ENCODE data around the gene COL5A3.

Gene COL5A3

DNA sequence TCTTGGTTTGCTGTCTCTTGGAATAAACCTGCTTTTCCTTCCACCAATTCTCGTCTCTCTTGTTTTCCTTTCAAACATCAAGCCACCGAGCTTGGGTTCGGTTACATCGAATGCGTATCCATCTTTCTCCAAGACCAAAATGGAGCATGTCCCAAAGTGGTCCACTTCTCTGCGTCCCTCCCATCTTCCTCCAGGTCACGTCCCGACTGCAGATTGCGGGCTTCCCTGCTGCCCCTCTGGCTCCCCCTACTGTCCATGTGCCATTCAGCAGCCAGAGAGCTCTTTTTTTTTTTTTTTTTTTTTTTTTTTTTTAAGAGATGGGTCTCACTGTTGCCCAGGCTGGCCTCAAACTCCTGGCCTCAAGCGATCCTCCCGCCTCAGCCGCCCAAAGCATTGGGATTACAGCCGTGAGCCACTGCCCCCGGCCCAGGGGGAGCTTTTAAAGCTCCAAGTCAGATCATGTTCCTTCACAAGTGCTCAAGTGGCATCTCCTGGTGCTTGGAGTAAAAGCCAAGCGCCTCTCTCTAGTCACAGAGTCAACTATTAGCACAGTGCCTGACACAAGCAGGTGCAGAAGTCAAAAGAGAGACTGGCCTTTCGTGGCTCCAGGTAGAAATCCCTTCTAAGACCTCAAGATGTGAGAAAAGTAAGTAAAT is 10.0 kb downstream of the COL5A3 start:
- no peak for TF ChIP-seq EZH2phosphoT487 (IDR thresholded peaks at IDR 0.05; ENCODE audit: low read length)
- TF ChIP-seq CTCF (IDR thresholded peaks at IDR 0.05; ENCODE audit: low read length), result peak; percentile 67
- TF ChIP-seq EZH2 (optimal IDR thresholded peaks at IDR 0.05; ENCODE audit: low read depth, low read length), result no peak

DNA sequence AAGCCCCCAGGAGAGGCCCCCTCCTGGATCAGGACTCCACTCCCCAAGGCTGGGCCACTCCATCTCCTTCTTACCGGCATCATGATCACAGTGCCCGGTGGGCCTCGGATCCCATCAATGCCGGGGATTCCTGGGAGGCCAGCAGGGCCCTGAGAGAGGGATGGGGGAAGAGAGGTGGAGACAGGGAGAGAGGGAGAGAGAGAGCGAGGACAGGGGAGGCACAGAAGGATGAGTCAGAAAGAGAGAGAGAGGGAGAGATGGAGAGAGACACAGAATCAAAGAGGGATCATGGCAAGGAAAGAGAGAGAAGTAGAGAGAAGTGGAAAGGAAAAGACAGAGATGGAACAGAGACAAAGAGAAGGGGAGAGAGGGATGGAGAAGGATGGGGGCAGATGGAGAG is 13.8 kb downstream of the COL5A3 start:
- H3K27ac ChIP-seq (ENCODE audit: low read length), result no peak overlapping the region
- no peak overlapping the region for H3K4me2 ChIP-seq (ENCODE audit: low read depth, low read length)
- H3K36me3 ChIP-seq (replicated peaks; ENCODE audit: insufficient read depth, low read length), result no peaks in the 10 kb centered on the region
- H2AFZ ChIP-seq (ENCODE audit: low read length), result no peak overlapping the region
- H3K4me1 ChIP-seq (ENCODE audit: low read length), result no peaks in the 10 kb centered on the region
- no peaks in the 10 kb centered on the region for H3K79me2 ChIP-seq (ENCODE audit: low read length)
- DNase-seq, result no peak
- no peak overlapping the region for H3K9ac ChIP-seq (ENCODE audit: low read length)
- H3K27me3 ChIP-seq (replicated peaks; ENCODE audit: insufficient read depth, low read length), result peaks cover 66% of the 10 kb centered on the region
- no peak for TF ChIP-seq EZH2 (optimal IDR thresholded peaks at IDR 0.05; ENCODE audit: low read depth, low read length)
- no peak for TF ChIP-seq CTCF (IDR thresholded peaks at IDR 0.05; ENCODE audit: low read length)
- TF ChIP-seq EZH2phosphoT487 (IDR thresholded peaks at IDR 0.05; ENCODE audit: low read length), result no peak
- no peaks in the 10 kb centered on the region for H3K9me2 ChIP-seq (replicated peaks; ENCODE audit: insufficient read depth, low read length)
- no peaks in the 10 kb centered on the region for H3F3A ChIP-seq (ENCODE audit: insufficient read depth, low read length)
- H4K20me1 ChIP-seq (ENCODE audit: insufficient read depth, low read length), result no peaks in the 10 kb centered on the region
- H3K9me3 ChIP-seq (replicated peaks; ENCODE audit: insufficient read depth, low read length), result no peaks in the 10 kb centered on the region
- no peak overlapping the region for H3K4me3 ChIP-seq (ENCODE audit: low read length)

More for the DNA sequence above, 10.0 kb downstream of the COL5A3 start:
- Histone ChIP-seq H3K9me2 (replicated peaks; ENCODE audit: insufficient read depth, low read length) (no peaks in the 10 kb centered on the region), H3F3A (ENCODE audit: insufficient read depth, low read length) (no peaks in the 10 kb centered on the region), H3K27ac (ENCODE audit: low read length) (no peak overlapping the region), H3K27me3 (replicated peaks; ENCODE audit: insufficient read depth, low read length) (peaks cover 65% of the 10 kb centered on the region), H3K79me2 (ENCODE audit: low read length) (no peaks in the 10 kb centered on the region), H3K9me3 (replicated peaks; ENCODE audit: insufficient read depth, low read length) (no peaks in the 10 kb centered on the region), H2AFZ (ENCODE audit: low read length) (0 out of 2 replicates have a peak overlapping the region, but pooled peaks have one; percentile 46), H3K36me3 (replicated peaks; ENCODE audit: insufficient read depth, low read length) (no peaks in the 10 kb centered on the region), H3K4me2 (ENCODE audit: low read depth, low read length) (peak overlapping the region; percentile 11; the same call in 1 of the 2 replicates), H3K4me1 (ENCODE audit: low read length) (no peaks in the 10 kb centered on the region; the same call in 1 of the 2 replicates), H4K20me1 (ENCODE audit: insufficient read depth, low read length) (no peaks in the 10 kb centered on the region), H3K9ac (ENCODE audit: low read length) (no peak overlapping the region), H3K4me3 (ENCODE audit: low read length) (no peak overlapping the region)
- DNase-seq, result peak; percentile 55

DNA sequence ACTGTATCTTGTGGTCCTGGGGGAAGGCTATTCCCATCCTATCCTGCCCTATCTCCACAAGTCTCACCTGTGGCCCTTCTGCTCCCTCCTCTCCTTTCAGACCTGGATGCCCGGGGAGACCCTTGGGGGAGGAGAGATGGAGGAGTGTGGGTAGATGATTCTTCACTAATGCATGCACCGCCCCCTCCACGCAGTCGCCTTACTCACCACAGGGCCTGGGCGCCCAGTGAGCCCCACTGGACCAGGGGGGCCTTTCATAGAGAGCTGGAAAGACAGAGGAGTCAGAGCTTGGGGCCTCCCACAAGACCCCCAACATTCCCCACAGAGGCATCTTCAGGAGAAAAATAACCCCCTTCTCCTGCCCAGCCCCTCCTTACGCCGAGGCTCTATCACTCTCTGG is 14.3 kb downstream of the COL5A3 start:
- H3K36me3 ChIP-seq (replicated peaks; ENCODE audit: insufficient read depth, low read length), result no peaks in the 10 kb centered on the region
- peaks cover 71% of the 10 kb centered on the region for H3K27me3 ChIP-seq (replicated peaks; ENCODE audit: insufficient read depth, low read length)
- H3K9me3 ChIP-seq (replicated peaks; ENCODE audit: insufficient read depth, low read length), result no peaks in the 10 kb centered on the region
- no peak overlapping the region for H3K9ac ChIP-seq (ENCODE audit: low read length)
- H3K4me2 ChIP-seq (ENCODE audit: low read depth, low read length), result no peak overlapping the region
- H3K9me2 ChIP-seq (replicated peaks; ENCODE audit: insufficient read depth, low read length), result no peaks in the 10 kb centered on the region
- H3F3A ChIP-seq (ENCODE audit: insufficient read depth, low read length), result no peaks in the 10 kb centered on the region
- no peaks in the 10 kb centered on the region for H3K4me1 ChIP-seq (ENCODE audit: low read length)
- no peak for DNase-seq
- H3K79me2 ChIP-seq (ENCODE audit: low read length), result no peaks in the 10 kb centered on the region
- H4K20me1 ChIP-seq (ENCODE audit: insufficient read depth, low read length), result no peaks in the 10 kb centered on the region
- TF ChIP-seq EZH2phosphoT487 (IDR thresholded peaks at IDR 0.05; ENCODE audit: low read length), result no peak
- TF ChIP-seq CTCF (IDR thresholded peaks at IDR 0.05; ENCODE audit: low read length), result no peak
- no peak for TF ChIP-seq EZH2 (optimal IDR thresholded peaks at IDR 0.05; ENCODE audit: low read depth, low read length)
- no peak overlapping the region for H2AFZ ChIP-seq (ENCODE audit: low read length)
- H3K27ac ChIP-seq (ENCODE audit: low read length), result no peak overlapping the region
- no peak overlapping the region for H3K4me3 ChIP-seq (ENCODE audit: low read length)
